Spleen (tissue), 11 donors: Measurements from ENCODE around the gene ZNF780B. TPM values are rescaled to one million over a fixed set of nuclear protein-coding genes. Genes with fewer than 3 reads are reported as not detected.

Experiments
- DNase-seq: peaks from one replicate; pipeline ENCODE4 v3.0.0-alpha.2; 2020
- H3K27ac ChIP-seq, 8 donors: fragments of 200-600 bp; sonication (generic) in 7 of 8; 1 replicate in 4 of 8; 2 replicates in 4 of 8; pipeline versions ENCODE4 v1.5.0 to v1.8.0; 2016 to 2021; ENCODE audit warnings: inconsistent platforms in 4 of 8, mild to moderate bottlenecking in 4 of 8, moderate library complexity in 1 of 8
- H3K27me3 ChIP-seq, 7 donors: fragments of 200-600 bp; sonication (generic) in 6 of 7; replicated peaks in 1 of 7; 1 replicate in 4 of 7; 2 replicates in 3 of 7; pipeline versions ENCODE4 v1.5.0 to v1.8.0; 2016 to 2021; ENCODE audit warnings: inconsistent platforms in 3 of 7, mild to moderate bottlenecking in 1 of 7
- H3K36me3 ChIP-seq, 6 donors: fragments of 200-600 bp; sonication (generic) in 5 of 6; 1 replicate in 4 of 6; 2 replicates in 2 of 6; pipeline versions ENCODE4 v1.5.0 to v1.8.0; 2016 to 2021; ENCODE audit warnings: inconsistent platforms in 2 of 6
- H3K4me1 ChIP-seq, 6 donors: fragments of 200-600 bp; sonication (generic) in 5 of 6; 1 replicate in 3 of 6; 2 replicates in 3 of 6; pipeline versions ENCODE4 v1.5.0 to v1.8.0; 2016 to 2021; ENCODE audit warnings: inconsistent platforms in 3 of 6
- H3K4me3 ChIP-seq, 8 donors: fragments of 200-600 bp; sonication (generic) in 7 of 8; 1 replicate in 4 of 8; 2 replicates in 4 of 8; pipeline versions ENCODE4 v1.5.0 to v1.8.0; 2016 to 2021; ENCODE audit warnings: inconsistent platforms in 4 of 8, mild to moderate bottlenecking in 4 of 8, moderate library complexity in 2 of 8
- H3K9me3 ChIP-seq, 8 donors: fragments of 200-600 bp; sonication (generic) in 7 of 8; 1 replicate in 4 of 8; 2 replicates in 4 of 8; pipeline versions ENCODE4 v1.5.0 to v1.8.0; 2016 to 2021; ENCODE audit warnings: inconsistent platforms in 4 of 8
- CTCF ChIP-seq, 11 experiments: fragments of 200-600 bp in 7 of 11; fragments of 450-650 bp in 4 of 11; sonication (generic) in 4 of 11; IDR thresholded peaks in 8 of 11; conservative IDR thresholded peaks in 3 of 11; 1 replicate in 7 of 11; 2 replicates in 4 of 11; pipeline versions ENCODE4 v1.4.0 to v1.8.0; 2016 to 2021; ENCODE audit warnings: antibody characterized with exemption in 11 of 11, inconsistent platforms in 4 of 11, mild to moderate bottlenecking in 1 of 11
- POLR2A ChIP-seq, 3 donors: fragments of 450-650 bp; IDR thresholded peaks; one replicate each; pipeline ENCODE4 v1.5.1; 2017; ENCODE audit warnings: antibody characterized with exemption in 3 of 3, mild to moderate bottlenecking in 1 of 3
- POLR2AphosphoS5 ChIP-seq, 3 donors: sonication (generic); formaldehyde crosslinking; IDR thresholded peaks; one replicate each; pipeline ENCODE4 v1.5.1; 2017; ENCODE audit warnings: antibody characterized with exemption in 3 of 3
- WGBS, 5 donors: extraction: QIAGEN DNeasy Blood & Tissue Kit in 3 of 5; methylation state at CpG; one replicate each; pipeline versions ENCODE4 v1.1.5 to v1.1.7; 2013 to 2018; 5-methylcytosine and 5-hydroxymethylcytosine counted together
- intact Hi-C: fragments of 100-400 bp; cut with DNase I; formaldehyde crosslinking; loops from one replicate; pipeline ENCODE4 v1.15.0; 2023; ENCODE audit warnings: low total_unique reads
- polyA plus RNA-seq, 3 donors: library from polyadenylated mRNA; stranded (reverse); fragments of 200-250 nt; gene quantifications; one replicate each; pipeline ENCODE4 v1.2.1, GENCODE V29; 2013
- total RNA-seq, 7 donors: library from RNA; depleted of rRNA in 3 of 7; stranded (reverse); fragments of >200 nt in 3 of 7; fragmentation: NEBNext Ultra II Directional in 4 of 7; extraction: Animal tissue kit (Norgen Biotek cat#: 25700) in 4 of 7; gene quantifications; one replicate each; pipeline versions ENCODE4 v1.1.0 to v1.2.1, GENCODE V29; 2016 to 2021
- donor health status: healthy with polysubstance abuse.
- donor health status: DM: no; HTN: no; CAD: no; lungs with moderate emphysema.
- donor health status: DM: no; HTN: no; CAD: no.
- donor health status: Bipolar disorder and iron deficiency.
- donor health status: healthy.
- donor health status: DM: no; HTN: no; CAD: no.
- donor health status: DM: yes; HTN: yes; CAD: no.

The ZNF780B gene
- total and polyA plus RNA-seq, 10 donors, result 7.8 to 42.3 (median 29.4) TPM

DNA sequence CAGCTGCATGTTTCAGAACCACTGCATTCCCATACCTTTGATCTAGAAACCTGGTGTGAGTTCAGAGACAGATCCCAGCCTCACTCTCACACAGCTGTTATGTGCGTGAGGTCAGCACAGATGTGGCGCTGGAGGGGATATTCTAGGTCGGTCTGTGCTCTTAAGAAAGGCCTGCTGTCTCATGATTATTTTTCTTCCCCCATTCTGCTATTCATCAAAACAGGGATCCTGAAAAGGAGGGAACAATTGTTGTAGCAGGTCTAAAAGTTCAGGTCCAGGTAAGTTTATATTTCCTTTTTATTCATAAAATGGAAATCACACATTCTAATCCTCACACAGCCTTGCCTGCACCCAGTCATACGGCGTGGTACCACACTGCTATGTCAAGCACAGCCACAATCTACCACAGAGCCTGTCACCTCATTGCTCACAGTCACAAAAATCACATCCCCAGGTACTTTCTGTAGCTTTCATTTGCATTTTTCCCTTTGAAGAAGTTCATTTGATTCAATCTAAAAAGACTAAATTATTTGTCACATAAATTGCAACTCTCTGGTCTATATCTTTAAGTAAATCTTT is 58.3 kb downstream of the ZNF780B start:
- intact Hi-C loops, result no loop called here

GRCh38 chr19:39996811-39997637 is 59.0 kb downstream of the ZNF780B start, which contains the start of gene ZNF546:
Gene ZNF546 (plus strand): TSS chr19:39997060. CDS start chr19:39998327, 1,267 bp downstream.
- Histone ChIP-seq H3K4me3 (peak within 1 kb of the TSS; percentile 54 to 75 (median 69)), H3K36me3 (peaks cover 0 to 8% (median 2%) of the 10 kb centered on the region in 6 donors), H3K9me3 (peaks cover 0 to 18% (median 14%) of the 10 kb centered on the region in 8 donors), H3K27ac (peak within 1 kb of the TSS; percentile 84 to 95 (median 91)), H3K4me1 (peaks cover 10 to 30% (median 21%) of the 10 kb centered on the region in 6 donors), H3K27me3 (no peaks in the 10 kb centered on the region)
- WGBS, 5 donors, result 4 to 7% (median 5%) methylated on average over 40 to 53 of the region's 53 CpGs
- intact Hi-C loops, result no loop called here
- DNase-seq, result peak; percentile 97
- peak; percentile 99 for TF ChIP-seq POLR2AphosphoS5 (IDR thresholded peaks at IDR 0.05)
- peak in 2 of 11 experiments; percentile 12 to 19 for TF ChIP-seq CTCF (IDR thresholded peaks at IDR 0.05 in 8 of 11, conservative IDR thresholded peaks at IDR 0.05 in 3 of 11)
- peak; percentile 67 to 94 (median 79) for TF ChIP-seq POLR2A (IDR thresholded peaks at IDR 0.05)

More for the DNA sequence above, 58.3 kb downstream of the ZNF780B start:
- Histone ChIP-seq H3K27ac (peak overlapping the region in 7 of 8 donors; percentile 84 to 95 (median 91)), H3K4me1 (peaks cover 10 to 30% (median 21%) of the 10 kb centered on the region in 6 donors), H3K27me3 (no peaks in the 10 kb centered on the region), H3K4me3 (peak overlapping the region; percentile 54 to 75 (median 69)), H3K36me3 (peaks cover 0 to 8% (median 2%) of the 10 kb centered on the region in 6 donors), H3K9me3 (peaks cover 0 to 18% (median 14%) of the 10 kb centered on the region in 8 donors)
- 66 to 76% (median 71%) methylated on average over 5 of the region's 5 CpGs for WGBS, 5 donors
- DNase-seq, result no peak
- TF ChIP-seq POLR2AphosphoS5 (IDR thresholded peaks at IDR 0.05), result no peak
- no peak for TF ChIP-seq CTCF (IDR thresholded peaks at IDR 0.05 in 8 of 11, conservative IDR thresholded peaks at IDR 0.05 in 3 of 11)
- TF ChIP-seq POLR2A (IDR thresholded peaks at IDR 0.05), result no peak

DNA sequence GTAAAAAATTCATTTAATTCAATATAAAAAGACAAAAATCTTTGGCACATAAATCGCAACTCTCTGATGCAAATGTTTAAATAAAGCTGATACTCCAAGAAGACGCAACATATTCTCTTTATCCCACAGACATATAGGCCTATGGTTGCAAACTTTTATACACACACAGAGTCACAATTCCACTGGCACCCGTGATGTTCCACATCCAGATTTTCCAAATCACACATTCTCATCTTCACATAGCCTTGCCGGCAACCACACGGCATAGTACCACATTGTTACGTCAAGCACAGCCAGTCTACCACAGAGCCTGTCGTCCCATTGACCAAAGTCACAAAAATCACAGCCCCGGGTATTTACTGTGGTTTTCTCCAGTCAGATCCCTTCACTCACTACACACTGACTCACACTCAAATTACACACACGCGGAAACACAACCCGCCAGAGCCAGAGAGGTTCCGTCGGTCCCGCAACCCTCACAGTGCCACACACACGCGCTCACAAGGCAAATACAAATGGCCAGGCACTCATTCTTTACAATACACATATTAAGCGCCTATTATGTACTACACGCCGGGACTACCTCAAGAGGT is 59.7 kb downstream of the ZNF780B start:
- 10 to 12% (median 10%) methylated on average over 19 of the region's 19 CpGs for WGBS, 5 donors
- Histone ChIP-seq H3K27me3 (no peaks in the 10 kb centered on the region), H3K36me3 (peaks cover 0 to 11% (median 2%) of the 10 kb centered on the region in 6 donors), H3K9me3 (peaks cover 0 to 18% (median 14%) of the 10 kb centered on the region in 8 donors), H3K27ac (peak overlapping the region; percentile 84 to 95 (median 91)), H3K4me3 (peak overlapping the region; percentile 54 to 75 (median 69)), H3K4me1 (peaks cover 10 to 30% (median 21%) of the 10 kb centered on the region in 6 donors)
- no peak for TF ChIP-seq CTCF (IDR thresholded peaks at IDR 0.05 in 8 of 11, conservative IDR thresholded peaks at IDR 0.05 in 3 of 11)
- no peak for TF ChIP-seq POLR2AphosphoS5 (IDR thresholded peaks at IDR 0.05)
- TF ChIP-seq POLR2A (IDR thresholded peaks at IDR 0.05), result no peak
- no peak for DNase-seq
- intact Hi-C loops, result no loop called here
